ENCODE results near the gene MYH9. TPM values are rescaled to one million over a fixed set of nuclear protein-coding genes. Genes with fewer than 3 reads are reported as not detected.

The MYH9 gene
- total RNA-seq, 2 experiments from 2014 or later, result 624 to 679 TPM

DNA sequence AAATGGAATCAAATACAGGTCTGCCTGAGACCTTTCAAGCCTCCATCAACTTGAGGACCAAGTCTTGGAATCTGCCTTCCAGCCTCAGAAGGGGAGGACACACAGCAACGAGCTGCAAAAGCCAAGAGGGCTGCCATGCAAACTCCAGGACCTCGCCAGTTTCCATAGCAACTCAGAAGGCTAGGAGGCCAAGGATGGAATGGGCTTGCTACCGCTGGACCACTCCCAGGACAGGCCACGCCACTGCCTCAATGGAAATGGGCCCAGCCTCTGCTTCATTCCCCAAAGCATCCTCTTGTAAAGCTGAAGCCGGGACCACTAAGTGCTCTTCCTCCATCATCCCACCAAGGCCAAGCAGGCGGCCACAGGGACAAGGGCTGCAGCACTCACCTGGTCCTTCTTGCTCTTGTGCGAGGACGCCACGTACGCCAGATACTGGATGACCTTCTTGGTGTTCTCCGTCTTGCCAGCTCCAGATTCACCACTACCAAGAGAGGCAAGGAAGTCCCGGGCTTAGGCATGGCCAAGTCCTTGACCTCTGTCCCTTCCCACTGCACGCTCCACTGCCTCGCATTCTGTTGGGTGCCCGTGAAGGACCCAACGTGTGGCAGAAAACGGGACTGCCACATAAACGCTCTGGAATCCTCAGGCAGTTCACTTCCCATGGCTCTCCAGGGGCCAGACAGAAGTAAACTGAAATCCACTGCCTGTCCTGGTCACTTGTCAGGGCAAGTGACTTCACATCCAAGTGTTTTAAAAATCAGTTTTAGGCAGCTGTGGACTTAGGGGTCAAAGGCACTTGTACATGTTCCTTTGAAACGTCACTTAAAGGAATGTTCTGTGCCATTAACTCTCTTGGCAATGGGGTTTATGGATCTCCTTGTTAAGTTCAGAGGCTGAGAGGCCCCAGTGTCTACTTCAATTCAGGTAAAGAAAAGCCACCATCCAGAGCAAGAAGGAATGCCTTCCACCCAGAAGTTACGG, 61.3 kb downstream of the MYH9 start:
- peaks cover 85% of the 10 kb centered on the region for H3K36me3 Mint-ChIP-seq (ENCODE audit: low read depth)
- H3K4me3 Mint-ChIP-seq, result no peak overlapping the region

DNA sequence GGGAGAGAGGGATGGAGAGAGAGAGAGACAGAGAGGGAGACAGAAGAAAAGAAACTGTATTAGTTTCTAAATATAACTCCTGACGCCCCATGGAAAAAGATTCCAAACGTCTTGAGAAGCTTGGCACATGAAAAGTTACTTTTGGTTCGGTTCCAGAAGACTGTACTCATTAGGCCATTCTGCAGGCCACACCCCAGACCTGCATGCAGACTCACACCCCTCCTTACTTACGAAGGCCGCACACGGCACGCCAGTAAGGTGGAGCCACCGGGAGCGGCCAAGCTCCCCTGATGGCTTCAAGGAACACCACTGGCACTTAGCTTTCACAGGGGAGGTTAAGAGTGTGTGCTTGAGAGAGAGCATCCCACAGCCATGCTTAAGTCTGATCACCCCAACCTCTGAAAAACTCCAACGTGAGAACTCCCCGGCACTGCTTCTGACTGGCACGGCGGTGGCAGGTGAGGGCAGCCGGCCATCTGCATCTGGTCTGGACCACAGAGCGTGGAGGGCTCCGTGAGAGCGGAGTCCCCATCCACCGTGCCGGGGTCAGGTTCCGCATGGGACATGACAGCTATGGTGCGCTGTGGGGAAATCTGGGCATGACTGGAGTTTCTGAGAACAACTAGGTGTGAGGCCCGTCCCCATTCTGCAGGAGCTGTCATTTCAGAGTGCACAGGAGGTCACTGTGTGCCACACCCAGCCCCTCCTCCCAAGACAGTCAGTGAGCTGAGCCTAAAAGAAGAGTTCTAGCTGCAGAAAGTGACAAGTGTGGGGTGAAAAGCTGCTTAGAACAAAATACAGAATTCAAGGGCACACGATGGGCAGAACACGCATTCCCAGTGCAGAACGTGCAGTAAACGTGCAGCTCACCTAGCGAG, 62.4 kb downstream of the MYH9 start:
- no peak overlapping the region for H3K4me3 Mint-ChIP-seq
- H3K9me3 Mint-ChIP-seq, result no peaks in the 10 kb centered on the region
- H3K27ac Mint-ChIP-seq, result peak overlapping the region; percentile 100
- intact Hi-C loops (cut with micrococcal nuclease), result no loop called here
- peaks cover 41% of the 10 kb centered on the region for H3K4me1 Mint-ChIP-seq (ENCODE audit: low read depth)
- no peak for ATAC-seq
- ChIA-PET CTCF (interaction anchor here (1.0 to 7.8 kb wide), 4 partner anchors 24 to 145 kb away, joined by 3 to 55 read pairs (median 4); no protein-coding TSS in a partner anchor), POLR2A (interaction anchor here (0.9 to 44.1 kb wide), 4 partner anchors 13 to 127 kb away, joined by 4 to 1125 read pairs (median 6); partner anchors contain the start of gene MYH9)
- TF ChIP-seq, protein P1, sequence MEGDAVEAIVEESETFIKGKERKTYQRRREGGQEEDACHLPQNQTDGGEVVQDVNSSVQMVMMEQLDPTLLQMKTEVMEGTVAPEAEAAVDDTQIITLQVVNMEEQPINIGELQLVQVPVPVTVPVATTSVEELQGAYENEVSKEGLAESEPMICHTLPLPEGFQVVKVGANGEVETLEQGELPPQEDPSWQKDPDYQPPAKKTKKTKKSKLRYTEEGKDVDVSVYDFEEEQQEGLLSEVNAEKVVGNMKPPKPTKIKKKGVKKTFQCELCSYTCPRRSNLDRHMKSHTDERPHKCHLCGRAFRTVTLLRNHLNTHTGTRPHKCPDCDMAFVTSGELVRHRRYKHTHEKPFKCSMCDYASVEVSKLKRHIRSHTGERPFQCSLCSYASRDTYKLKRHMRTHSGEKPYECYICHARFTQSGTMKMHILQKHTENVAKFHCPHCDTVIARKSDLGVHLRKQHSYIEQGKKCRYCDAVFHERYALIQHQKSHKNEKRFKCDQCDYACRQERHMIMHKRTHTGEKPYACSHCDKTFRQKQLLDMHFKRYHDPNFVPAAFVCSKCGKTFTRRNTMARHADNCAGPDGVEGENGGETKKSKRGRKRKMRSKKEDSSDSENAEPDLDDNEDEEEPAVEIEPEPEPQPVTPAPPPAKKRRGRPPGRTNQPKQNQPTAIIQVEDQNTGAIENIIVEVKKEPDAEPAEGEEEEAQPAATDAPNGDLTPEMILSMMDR (IDR thresholded peaks at IDR 0.05), result no peak
- DNase-seq, result no peak
- peaks cover 82% of the 10 kb centered on the region for H3K36me3 Mint-ChIP-seq (ENCODE audit: low read depth)
- no peaks in the 10 kb centered on the region for H3K27me3 Mint-ChIP-seq

More for the DNA sequence above, 61.3 kb downstream of the MYH9 start:
- no peak for DNase-seq
- intact Hi-C loops (cut with micrococcal nuclease), result no loop called here
- TF ChIP-seq, protein P1 (IDR thresholded peaks at IDR 0.05), result no peak
- POLR2A ChIA-PET, result interaction anchor here (0.9 to 44.1 kb wide), 7 partner anchors 9 to 126 kb away, joined by 3 to 1125 read pairs (median 11); partner anchors contain the start of gene MYH9
- peak overlapping the region; percentile 100 for H3K27ac Mint-ChIP-seq
- no peaks in the 10 kb centered on the region for H3K27me3 Mint-ChIP-seq
- H3K9me3 Mint-ChIP-seq, result no peaks in the 10 kb centered on the region
- CTCF ChIA-PET, result interaction anchor here (1.0 to 7.8 kb wide), 9 partner anchors 25 to 185 kb away, joined by 3 to 55 read pairs (median 3); no protein-coding TSS in a partner anchor
- H3K4me1 Mint-ChIP-seq (ENCODE audit: low read depth), result peaks cover 52% of the 10 kb centered on the region
- no peak for ATAC-seq

DNA sequence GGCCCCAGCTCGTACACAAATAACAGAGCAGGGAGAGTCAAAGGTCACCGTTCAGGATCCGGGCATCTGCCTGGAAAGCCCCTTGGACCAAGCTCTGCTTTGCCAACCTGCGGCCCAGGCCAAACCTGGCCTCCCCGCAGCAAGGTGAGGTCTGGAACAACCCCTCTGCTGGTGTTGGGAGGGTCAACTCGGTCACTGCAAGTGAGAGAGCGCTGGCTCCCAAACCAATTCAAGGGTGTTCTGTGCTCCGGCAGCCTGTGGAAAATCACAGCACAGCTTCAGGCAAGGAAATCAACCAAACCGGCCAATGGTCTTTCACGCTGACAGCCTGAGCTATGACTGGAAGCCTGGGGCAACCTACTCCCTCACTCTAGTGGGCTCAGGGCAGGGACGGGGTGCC, 63.4 kb downstream of the MYH9 start:
- TF ChIP-seq, protein P1 (IDR thresholded peaks at IDR 0.05), result no peak
- ChIA-PET CTCF (interaction anchor here (1.0 to 7.8 kb wide), 3 partner anchors 23 to 145 kb away, joined by 3 to 55 read pairs (median 4); no protein-coding TSS in a partner anchor), POLR2A (interaction anchor here (2.2 to 44.1 kb wide), 2 partner anchors 12 to 44 kb away, joined by 6 to 1125 read pairs; partner anchors contain the start of gene MYH9)

DNA sequence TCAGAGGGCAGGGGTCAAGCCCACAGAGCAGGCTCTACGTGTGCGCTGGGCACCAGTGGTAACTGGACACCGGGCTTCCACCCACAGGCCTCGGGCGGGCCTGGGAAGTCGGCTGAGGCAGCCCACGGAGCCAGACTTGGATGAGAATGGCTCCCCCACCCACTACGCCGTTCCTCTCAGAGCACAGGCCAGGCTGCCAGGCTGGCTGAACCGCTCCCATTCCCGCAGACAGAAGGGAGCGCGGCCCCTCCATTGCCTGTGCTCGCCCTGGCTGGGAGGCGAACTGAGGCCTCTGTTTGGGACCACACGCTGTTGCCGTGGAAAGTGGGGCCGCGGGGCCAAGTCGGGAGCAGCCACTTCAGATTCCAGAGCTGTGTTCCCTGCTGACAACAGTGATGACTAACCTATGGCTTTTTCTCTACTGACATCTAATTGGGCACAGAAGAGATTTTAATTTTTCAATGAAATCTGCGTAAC, 63.9 kb downstream of the MYH9 start:
- peaks cover 26% of the 10 kb centered on the region for H3K4me1 Mint-ChIP-seq (ENCODE audit: low read depth)
- H3K27me3 Mint-ChIP-seq, result no peaks in the 10 kb centered on the region
- CTCF ChIA-PET, result interaction anchor here (7.8 kb wide), 1 partner anchor 22 kb away, joined by 55 read pairs; no protein-coding TSS in a partner anchor
- H3K36me3 Mint-ChIP-seq (ENCODE audit: low read depth), result peaks cover 82% of the 10 kb centered on the region
- H3K9me3 Mint-ChIP-seq, result no peaks in the 10 kb centered on the region
- no peak overlapping the region for H3K27ac Mint-ChIP-seq
- DNase-seq (no peak), ATAC-seq (no peak)
- H3K4me3 Mint-ChIP-seq, result no peak overlapping the region
- TF ChIP-seq, protein P1 (IDR thresholded peaks at IDR 0.05), result no peak
- POLR2A ChIA-PET, result interaction anchor here (2.2 to 44.1 kb wide), 2 partner anchors 11 to 45 kb away, joined by 6 to 1125 read pairs; partner anchors contain the start of gene MYH9
- intact Hi-C loops (cut with micrococcal nuclease), result no loop called here

More for the DNA sequence above, 63.4 kb downstream of the MYH9 start:
- H3K27ac Mint-ChIP-seq, result peak overlapping the region; percentile 44
- H3K4me1 Mint-ChIP-seq (ENCODE audit: low read depth), result peaks cover 31% of the 10 kb centered on the region
- intact Hi-C loops (cut with micrococcal nuclease), result no loop called here
- H3K27me3 Mint-ChIP-seq, result no peaks in the 10 kb centered on the region
- no peaks in the 10 kb centered on the region for H3K9me3 Mint-ChIP-seq
- H3K36me3 Mint-ChIP-seq (ENCODE audit: low read depth), result peaks cover 82% of the 10 kb centered on the region
- H3K4me3 Mint-ChIP-seq, result no peak overlapping the region
- no peak for ATAC-seq
- no peak for DNase-seq
